Central memory CD8-positive, alpha-beta T cell (primary cell): ENCODE data around the gene SMARCD3.
A peak's percentile ranks its signal among the peaks of the same experiment; 100 is the strongest.

Experiments used
- ATAC-seq: fragments of 150-1000 bp; cut with Tn5 transposase; replicated peaks from 2 replicates; pipeline ENCODE4 v1.10.0; 2022; ENCODE audit warnings: mild to moderate bottlenecking, moderate FRiP score, moderate number of reproducible peaks; ENCODE audit not compliant: poor library complexity, severe bottlenecking; ENCODE audit errors: extremely low read depth
- DNase-seq, 2 donors: peaks; one replicate each; pipeline ENCODE4 v3.0.0; 2021; ENCODE audit warnings: low spot score in 2 of 2
- H3K27ac Mint-ChIP-seq: one replicate; pipeline ENCODE4 v1.8.0; 2022; ENCODE audit warnings: low read depth, mild to moderate bottlenecking, moderate library complexity, mixed read lengths
- H3K27me3 Mint-ChIP-seq: one replicate; pipeline ENCODE4 v1.8.0; 2022; ENCODE audit warnings: mixed read lengths
- H3K36me3 Mint-ChIP-seq: one replicate; pipeline ENCODE4 v1.8.0; 2022; ENCODE audit warnings: mild to moderate bottlenecking, moderate library complexity, mixed read lengths; ENCODE audit not compliant: insufficient read depth
- H3K4me1 Mint-ChIP-seq: one replicate; pipeline ENCODE4 v1.8.0; 2022; ENCODE audit warnings: mixed read lengths
- H3K4me3 Mint-ChIP-seq: one replicate; pipeline ENCODE4 v1.8.0; 2022; ENCODE audit warnings: mild to moderate bottlenecking, moderate library complexity, mixed read lengths
- H3K9me3 Mint-ChIP-seq: one replicate; pipeline ENCODE4 v1.8.0; 2022; ENCODE audit warnings: mixed read lengths

Gene SMARCD3

DNA sequence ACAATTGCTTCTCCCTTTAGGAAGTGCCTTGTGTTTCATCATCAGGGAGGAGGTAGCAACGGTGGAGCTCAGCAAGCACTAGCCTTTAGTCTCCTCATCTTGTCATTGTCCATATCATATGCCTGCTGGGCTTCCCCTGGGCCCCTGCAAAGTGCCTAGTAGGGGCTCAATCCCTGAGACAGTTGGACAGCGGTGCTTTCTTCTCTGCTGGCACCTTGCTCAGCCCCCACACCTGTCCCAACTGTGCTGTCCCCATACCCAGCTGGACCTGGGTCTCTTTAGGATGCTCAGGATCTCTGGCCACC lies 5.5 kb downstream of the SMARCD3 start:
- Mint-ChIP-seq H3K9me3 (no peaks in the 10 kb centered on the region), H3K27ac (peak overlapping the region; percentile 65), H3K27me3 (peaks cover 23% of the 10 kb centered on the region), H3K4me3 (peak overlapping the region; percentile 70), H3K36me3 (peaks cover 14% of the 10 kb centered on the region), H3K4me1 (peaks cover 34% of the 10 kb centered on the region)
- no peak for DNase-seq
- ATAC-seq: no peak

DNA sequence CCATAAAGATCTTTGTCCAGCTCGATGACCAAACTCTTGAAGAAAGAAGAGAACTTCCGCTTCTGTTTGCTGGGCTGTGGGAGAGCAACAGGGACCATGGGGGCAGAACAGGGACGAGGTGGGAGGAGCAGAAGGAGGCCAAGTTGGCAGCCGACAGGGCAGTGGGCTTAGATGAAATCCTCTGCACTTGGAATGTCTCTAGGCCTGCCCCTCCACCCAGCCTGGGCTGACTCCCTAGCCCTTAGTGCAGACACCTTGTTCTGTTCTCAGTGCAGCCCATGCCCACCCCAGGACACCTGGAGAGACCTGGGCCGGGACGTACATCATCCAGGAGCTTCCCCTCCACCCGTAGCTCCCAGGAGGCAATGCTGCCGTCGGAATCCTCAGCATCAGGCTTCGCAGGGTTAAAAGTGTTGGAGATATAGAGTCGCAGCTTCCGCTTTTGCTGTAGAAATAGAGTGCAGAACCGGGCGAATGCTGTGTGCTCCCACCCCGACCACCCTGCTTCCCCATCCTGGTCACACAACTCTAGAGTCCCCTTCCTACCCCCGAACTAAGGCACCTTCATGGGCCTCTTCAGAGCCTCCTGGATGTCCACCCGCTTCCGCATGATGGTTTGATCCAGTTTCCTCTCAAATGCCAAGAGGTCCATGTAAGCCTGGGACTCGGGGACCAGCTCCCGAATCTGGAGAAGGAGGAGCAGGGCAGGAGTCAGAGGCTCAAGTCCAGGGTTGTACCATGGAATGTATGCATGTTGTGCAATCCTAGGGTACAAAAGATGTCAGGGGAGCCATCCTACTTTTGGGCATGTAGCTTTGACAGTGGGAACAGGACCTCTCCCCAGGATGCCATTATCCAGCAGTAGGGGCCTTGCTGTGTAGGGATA lies 6.1 kb downstream of the SMARCD3 start:
- H3K4me3 Mint-ChIP-seq: no peak overlapping the region
- peak overlapping the region; percentile 65 for H3K27ac Mint-ChIP-seq
- peaks cover 17% of the 10 kb centered on the region for H3K27me3 Mint-ChIP-seq
- H3K9me3 Mint-ChIP-seq: no peaks in the 10 kb centered on the region
- H3K36me3 Mint-ChIP-seq: peaks cover 14% of the 10 kb centered on the region
- peaks cover 29% of the 10 kb centered on the region for H3K4me1 Mint-ChIP-seq
- DNase-seq (no peak), ATAC-seq (no peak)

DNA sequence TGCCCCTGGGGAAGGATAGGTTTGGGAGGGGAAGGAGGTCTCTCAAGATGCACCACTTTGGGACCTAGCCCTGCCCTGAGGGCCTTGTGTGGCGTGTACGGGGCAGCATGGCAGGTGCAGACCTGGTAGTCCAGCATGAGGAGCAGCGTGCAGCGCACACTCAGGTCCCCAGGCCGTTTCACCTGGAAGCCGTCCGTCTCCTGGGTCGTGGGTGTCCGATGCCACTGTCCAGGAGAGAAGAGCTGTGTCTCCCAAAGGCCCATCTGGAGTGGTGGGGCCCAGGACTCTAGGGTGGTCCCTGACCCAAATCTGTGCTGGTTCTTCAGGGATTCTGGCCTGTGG lies 6.8 kb downstream of the SMARCD3 start:
- no peak overlapping the region for H3K27ac Mint-ChIP-seq
- peaks cover 29% of the 10 kb centered on the region for H3K4me1 Mint-ChIP-seq
- no peaks in the 10 kb centered on the region for H3K9me3 Mint-ChIP-seq
- no peak for DNase-seq
- no peak overlapping the region for H3K4me3 Mint-ChIP-seq
- ATAC-seq: no peak
- H3K27me3 Mint-ChIP-seq: peaks cover 10% of the 10 kb centered on the region
- peaks cover 17% of the 10 kb centered on the region for H3K36me3 Mint-ChIP-seq

DNA sequence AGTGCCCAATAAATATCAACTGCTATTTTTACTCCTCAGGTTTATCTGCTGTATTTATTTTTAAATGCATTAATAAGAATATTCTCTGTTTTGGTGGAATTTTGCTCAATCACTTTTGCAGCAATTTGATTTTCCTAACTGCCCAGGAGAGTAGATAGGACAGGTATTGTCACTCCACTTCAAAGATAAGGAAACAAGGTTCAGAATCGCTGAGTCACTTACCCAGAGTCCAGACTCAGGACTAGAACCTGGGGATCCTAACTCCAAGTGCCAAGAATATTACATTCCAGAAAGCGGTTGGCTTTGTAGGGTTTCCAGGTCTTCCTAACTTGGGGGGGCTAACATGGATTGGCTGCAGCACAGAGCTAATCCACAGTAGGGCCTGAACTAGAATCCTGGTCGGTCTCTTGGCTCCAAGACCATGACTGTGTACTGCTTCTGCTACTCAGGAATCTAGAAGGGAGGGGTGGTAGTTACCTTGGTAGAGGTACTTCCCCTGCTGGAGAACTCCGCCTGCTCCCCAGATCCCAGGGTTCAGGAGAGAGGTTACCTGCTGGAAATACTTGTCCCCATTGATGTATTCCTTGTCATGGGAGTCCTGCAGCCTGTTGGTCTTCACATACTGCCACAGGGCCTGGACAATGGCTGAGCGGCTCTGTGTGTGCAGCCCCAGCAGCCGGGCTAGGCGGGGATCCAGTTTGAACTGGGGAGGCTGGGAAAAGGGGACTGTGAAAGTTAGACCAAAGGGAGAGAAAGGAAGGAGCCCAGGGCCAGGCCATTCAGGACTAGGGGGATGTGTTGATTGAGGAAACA lies 7.3 kb downstream of the SMARCD3 start:
- Mint-ChIP-seq H3K9me3 (no peaks in the 10 kb centered on the region), H3K27ac (no peak overlapping the region), H3K27me3 (peaks cover 4% of the 10 kb centered on the region), H3K36me3 (peaks cover 19% of the 10 kb centered on the region), H3K4me1 (peaks cover 24% of the 10 kb centered on the region), H3K4me3 (no peak overlapping the region)
- DNase-seq: no peak
- ATAC-seq: no peak

DNA sequence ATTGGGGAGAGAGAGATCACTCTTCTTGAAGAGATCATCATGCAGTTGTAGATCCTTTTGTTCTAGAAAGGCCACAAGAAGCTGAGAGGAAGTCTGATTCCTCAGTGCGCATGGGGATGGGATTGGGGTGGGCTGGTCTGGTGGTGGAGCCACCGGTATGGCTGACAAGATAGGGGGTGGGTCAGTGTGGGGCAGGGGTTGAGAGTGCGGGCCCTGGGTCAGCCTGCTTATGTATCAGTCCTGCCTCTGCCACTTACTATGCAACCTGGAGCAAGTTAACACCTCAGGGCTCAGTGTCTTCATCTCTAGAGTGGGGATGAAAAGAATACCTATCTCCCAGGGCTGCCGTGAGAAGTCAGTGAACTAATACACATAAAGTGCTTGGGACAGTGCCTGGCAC lies 8.0 kb downstream of the SMARCD3 start:
- peaks cover 19% of the 10 kb centered on the region for H3K36me3 Mint-ChIP-seq
- ATAC-seq: no peak
- no peak overlapping the region for H3K27ac Mint-ChIP-seq
- peaks cover 21% of the 10 kb centered on the region for H3K4me1 Mint-ChIP-seq
- no peaks in the 10 kb centered on the region for H3K9me3 Mint-ChIP-seq
- DNase-seq: no peak
- H3K4me3 Mint-ChIP-seq: no peak overlapping the region
- no peaks in the 10 kb centered on the region for H3K27me3 Mint-ChIP-seq

DNA sequence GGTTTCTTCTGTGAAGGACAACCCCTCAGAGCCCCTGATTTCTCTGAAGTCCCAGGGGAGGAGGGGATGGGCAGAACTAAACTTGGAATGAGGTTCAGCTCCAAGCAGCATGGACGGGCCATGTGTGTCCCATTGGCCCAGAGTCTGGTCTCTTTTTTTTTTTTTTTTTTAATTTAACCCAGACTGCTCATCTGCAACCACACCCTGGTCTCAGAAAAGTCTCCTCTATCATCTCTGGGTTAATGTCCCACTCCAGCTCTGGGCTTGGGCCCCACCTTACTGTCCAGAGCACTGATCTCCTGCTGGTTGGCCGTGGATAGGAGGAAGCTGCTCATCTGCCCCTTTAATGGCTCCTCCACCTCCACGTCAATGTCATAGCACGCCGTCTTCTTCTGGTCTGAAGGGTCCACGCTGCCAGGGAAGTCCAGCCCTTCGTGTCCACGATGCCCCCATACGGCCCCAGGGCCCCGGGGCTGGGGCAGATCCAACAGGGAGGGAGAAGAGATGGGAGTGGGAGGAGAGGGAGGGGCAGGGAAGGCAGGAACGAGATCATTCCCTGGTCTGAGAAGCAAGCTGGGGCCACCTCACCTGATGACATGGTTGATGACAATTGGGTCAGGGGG lies 8.5 kb downstream of the SMARCD3 start:
- H3K27ac Mint-ChIP-seq: no peak overlapping the region
- peaks cover 19% of the 10 kb centered on the region for H3K36me3 Mint-ChIP-seq
- DNase-seq (no peak), ATAC-seq (no peak)
- no peak overlapping the region for H3K4me3 Mint-ChIP-seq
- H3K27me3 Mint-ChIP-seq: no peaks in the 10 kb centered on the region
- H3K4me1 Mint-ChIP-seq: peaks cover 21% of the 10 kb centered on the region
- no peaks in the 10 kb centered on the region for H3K9me3 Mint-ChIP-seq

DNA sequence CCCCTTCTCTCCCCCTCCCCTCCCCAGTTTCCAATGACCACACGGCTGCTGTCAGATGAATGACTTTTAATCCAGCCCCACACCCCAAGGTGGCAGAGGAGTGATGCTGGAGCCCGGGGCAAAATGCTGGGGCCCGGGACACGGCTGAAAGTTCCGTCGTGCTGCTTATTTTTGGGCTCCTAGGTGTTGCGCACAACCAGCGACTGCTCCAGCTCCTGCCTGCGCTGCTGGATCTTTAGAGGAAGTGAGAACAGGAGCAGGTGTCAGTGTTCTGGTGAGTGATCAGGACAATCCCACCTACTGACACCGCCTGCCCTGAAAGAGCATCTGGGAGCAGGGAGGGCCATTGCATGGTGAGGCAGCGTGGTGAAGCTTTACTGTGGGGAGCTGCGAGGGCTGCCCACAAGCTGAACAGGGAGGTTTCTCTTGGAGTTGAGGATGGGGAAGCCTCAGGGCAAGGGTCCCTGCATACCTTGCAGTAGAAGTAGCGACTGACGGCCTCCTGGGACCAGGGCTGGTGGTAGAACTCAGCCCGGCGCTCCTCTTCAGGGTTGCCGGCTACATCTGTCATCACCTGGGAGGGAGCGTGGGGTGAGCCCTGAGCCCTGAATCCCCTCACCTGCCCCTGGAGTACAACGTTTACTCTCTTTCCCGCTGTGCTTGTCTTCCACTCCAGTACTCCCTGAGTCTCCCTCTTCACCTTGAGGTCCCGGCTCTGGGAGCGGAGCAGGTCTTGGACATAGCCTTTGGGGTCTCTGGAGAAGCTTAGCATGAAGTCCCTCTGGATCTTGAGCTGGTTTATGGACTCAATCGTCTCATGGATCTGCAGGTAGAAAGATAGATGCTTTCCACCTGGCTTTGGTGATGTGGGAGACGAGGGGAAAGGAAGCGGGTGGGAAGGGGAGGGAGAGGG lies 9.3 kb downstream of the SMARCD3 start:
- DNase-seq (no peak), ATAC-seq (no peak)
- no peaks in the 10 kb centered on the region for H3K27me3 Mint-ChIP-seq
- peaks cover 21% of the 10 kb centered on the region for H3K36me3 Mint-ChIP-seq
- H3K4me1 Mint-ChIP-seq: peaks cover 17% of the 10 kb centered on the region
- no peak overlapping the region for H3K4me3 Mint-ChIP-seq
- no peak overlapping the region for H3K27ac Mint-ChIP-seq
- no peaks in the 10 kb centered on the region for H3K9me3 Mint-ChIP-seq

DNA sequence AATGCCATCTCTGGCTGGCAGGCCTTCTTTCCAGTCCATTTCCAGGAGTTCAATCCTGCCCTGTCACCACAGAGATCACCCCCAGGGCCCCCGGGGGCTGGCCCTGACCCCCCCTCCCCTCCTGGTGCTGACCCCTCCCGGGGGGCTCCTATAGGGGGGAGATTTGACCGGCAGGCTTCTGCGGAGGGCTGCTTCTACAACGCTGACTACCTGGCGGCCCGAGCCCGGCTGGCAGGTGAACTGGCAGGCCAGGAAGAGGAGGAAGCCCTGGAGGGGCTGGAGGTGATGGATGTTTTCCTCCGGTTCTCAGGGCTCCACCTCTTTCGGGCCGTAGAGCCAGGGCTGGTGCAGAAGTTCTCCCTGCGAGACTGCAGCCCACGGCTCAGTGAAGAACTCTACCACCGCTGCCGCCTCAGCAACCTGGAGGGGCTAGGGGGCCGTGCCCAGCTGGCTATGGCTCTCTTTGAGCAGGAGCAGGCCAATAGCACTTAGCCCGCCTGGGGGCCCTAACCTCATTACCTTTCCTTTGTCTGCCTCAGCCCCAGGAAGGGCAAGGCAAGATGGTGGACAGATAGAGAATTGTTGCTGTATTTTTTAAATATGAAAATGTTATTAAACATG lies 10.2 kb downstream of the SMARCD3 start:
- Mint-ChIP-seq H3K36me3 (peaks cover 19% of the 10 kb centered on the region), H3K27ac (no peak overlapping the region), H3K9me3 (no peaks in the 10 kb centered on the region), H3K4me1 (peaks cover 17% of the 10 kb centered on the region), H3K4me3 (no peak overlapping the region), H3K27me3 (no peaks in the 10 kb centered on the region)
- no peak for ATAC-seq
- no peak for DNase-seq

DNA sequence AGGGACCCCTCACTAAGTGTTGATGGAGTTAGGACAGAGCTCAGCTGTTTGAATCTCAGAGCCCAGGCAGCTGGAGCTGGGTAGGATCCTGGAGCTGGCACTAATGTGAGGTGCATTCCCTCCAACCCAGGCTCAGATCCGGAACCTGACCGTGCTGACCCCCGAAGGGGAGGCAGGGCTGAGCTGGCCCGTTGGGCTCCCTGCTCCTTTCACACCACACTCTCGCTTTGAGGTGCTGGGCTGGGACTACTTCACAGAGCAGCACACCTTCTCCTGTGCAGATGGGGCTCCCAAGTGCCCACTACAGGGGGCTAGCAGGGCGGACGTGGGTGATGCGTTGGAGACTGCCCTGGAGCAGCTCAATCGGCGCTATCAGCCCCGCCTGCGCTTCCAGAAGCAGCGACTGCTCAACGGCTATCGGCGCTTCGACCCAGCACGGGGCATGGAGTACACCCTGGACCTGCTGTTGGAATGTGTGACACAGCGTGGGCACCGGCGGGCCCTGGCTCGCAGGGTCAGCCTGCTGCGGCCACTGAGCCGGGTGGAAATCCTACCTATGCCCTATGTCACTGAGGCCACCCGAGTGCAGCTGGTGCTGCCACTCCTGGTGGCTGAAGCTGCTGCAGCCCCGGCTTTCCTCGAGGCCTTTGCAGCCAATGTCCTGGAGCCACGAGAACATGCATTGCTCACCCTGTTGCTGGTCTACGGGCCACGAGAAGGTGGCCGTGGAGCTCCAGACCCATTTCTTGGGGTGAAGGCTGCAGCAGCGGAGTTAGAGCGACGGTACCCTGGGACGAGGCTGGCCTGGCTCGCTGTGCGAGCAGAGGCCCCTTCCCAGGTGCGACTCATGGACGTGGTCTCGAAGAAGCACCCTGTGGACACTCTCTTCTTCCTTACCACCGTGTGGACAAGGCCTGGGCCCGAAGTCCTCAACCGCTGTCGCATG lies 11.0 kb downstream of the SMARCD3 start:
- no peak for DNase-seq
- peaks cover 24% of the 10 kb centered on the region for H3K36me3 Mint-ChIP-seq
- peaks cover 18% of the 10 kb centered on the region for H3K4me1 Mint-ChIP-seq
- no peaks in the 10 kb centered on the region for H3K9me3 Mint-ChIP-seq
- no peak overlapping the region for H3K4me3 Mint-ChIP-seq
- no peaks in the 10 kb centered on the region for H3K27me3 Mint-ChIP-seq
- no peak overlapping the region for H3K27ac Mint-ChIP-seq
- ATAC-seq: no peak

DNA sequence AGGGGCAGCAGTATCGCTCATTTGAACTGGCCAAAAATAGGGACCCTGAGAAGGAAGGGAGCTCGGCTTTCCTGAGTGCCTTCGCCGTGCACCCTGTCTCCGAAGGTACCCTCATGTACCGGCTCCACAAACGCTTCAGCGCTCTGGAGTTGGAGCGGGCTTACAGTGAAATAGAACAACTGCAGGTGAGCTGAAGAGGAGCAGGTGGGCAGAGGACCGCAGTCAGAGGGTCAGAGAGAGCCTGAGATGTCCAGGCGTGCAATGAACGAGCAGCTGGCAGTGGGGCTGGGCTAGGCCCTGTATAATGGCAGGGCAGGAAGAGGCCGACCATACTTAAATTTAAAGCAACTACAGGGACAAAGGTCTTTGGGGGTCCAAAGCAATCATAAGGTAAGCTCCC lies 12.1 kb downstream of the SMARCD3 start:
- no peak overlapping the region for H3K27ac Mint-ChIP-seq
- H3K27me3 Mint-ChIP-seq: no peaks in the 10 kb centered on the region
- H3K36me3 Mint-ChIP-seq: peaks cover 28% of the 10 kb centered on the region
- peaks cover 28% of the 10 kb centered on the region for H3K4me1 Mint-ChIP-seq
- H3K9me3 Mint-ChIP-seq: no peaks in the 10 kb centered on the region
- no peak for ATAC-seq
- no peak overlapping the region for H3K4me3 Mint-ChIP-seq
- no peak for DNase-seq

DNA sequence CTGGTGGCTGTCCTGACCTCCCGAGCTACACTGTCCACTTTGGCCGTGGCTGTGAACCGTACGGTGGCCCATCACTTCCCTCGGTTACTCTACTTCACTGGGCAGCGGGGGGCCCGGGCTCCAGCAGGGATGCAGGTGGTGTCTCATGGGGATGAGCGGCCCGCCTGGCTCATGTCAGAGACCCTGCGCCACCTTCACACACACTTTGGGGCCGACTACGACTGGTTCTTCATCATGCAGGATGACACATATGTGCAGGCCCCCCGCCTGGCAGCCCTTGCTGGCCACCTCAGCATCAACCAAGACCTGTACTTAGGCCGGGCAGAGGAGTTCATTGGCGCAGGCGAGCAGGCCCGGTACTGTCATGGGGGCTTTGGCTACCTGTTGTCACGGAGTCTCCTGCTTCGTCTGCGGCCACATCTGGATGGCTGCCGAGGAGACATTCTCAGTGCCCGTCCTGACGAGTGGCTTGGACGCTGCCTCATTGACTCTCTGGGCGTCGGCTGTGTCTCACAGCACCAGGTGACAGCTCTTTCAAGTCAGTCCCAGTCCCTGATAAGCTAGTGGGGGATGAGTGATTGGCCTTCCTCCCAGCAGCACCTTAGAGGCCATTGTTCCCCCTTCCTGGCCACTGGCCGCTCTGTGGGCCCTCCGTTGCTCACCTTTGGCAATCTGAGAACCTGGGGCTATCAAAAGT lies 13.3 kb downstream of the SMARCD3 start:
- no peak overlapping the region for H3K4me3 Mint-ChIP-seq
- no peak overlapping the region for H3K27ac Mint-ChIP-seq
- H3K36me3 Mint-ChIP-seq: peaks cover 26% of the 10 kb centered on the region
- no peaks in the 10 kb centered on the region for H3K9me3 Mint-ChIP-seq
- H3K4me1 Mint-ChIP-seq: peaks cover 28% of the 10 kb centered on the region
- no peak for ATAC-seq
- DNase-seq: no peak
- H3K27me3 Mint-ChIP-seq: no peaks in the 10 kb centered on the region
